ENCODE results near the gene DDAH2.

Gene DDAH2

GRCh38 chr6:31761343-31761742, 32.2 kb upstream of the DDAH2 start:
- DNase-seq (ENCODE audit: low spot score) = no peak

- DNase-seq (ENCODE audit: low spot score) = no peak
Measured at GRCh38 chr6:31760790-31761189, 31.7 kb upstream of the DDAH2 start.

- no peak for DNase-seq (ENCODE audit: low spot score)
Measured at GRCh38 chr6:31758281-31758680, 29.2 kb upstream of the DDAH2 start.

DNA sequence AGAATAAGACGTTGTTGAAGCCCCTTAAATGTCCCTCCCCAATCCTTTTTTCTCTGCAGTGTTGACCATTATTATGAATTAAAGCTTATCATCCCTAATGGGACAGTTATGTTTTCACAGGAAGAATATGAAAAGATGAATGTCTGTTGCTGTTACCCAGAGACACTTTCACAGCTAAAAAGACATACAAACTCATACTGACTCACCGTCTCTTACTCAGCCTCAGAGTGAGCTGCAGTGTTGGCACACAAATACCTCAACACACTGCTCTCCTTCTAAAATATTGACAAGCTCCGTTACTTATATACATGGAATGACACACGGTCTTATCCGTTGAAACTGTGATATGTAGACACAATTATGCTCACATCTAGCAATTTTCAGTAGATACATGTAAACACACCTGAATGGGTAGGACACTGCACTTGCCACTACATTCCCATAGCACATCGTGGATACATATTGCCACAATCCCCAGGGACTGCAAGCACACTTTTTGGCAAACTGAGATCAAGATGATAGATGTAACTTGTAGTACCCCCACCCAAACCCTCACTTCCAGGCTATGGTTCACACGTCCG, 23.7 kb upstream of the DDAH2 start:
- peak; percentile 62 for DNase-seq (ENCODE audit: low spot score)

DNA sequence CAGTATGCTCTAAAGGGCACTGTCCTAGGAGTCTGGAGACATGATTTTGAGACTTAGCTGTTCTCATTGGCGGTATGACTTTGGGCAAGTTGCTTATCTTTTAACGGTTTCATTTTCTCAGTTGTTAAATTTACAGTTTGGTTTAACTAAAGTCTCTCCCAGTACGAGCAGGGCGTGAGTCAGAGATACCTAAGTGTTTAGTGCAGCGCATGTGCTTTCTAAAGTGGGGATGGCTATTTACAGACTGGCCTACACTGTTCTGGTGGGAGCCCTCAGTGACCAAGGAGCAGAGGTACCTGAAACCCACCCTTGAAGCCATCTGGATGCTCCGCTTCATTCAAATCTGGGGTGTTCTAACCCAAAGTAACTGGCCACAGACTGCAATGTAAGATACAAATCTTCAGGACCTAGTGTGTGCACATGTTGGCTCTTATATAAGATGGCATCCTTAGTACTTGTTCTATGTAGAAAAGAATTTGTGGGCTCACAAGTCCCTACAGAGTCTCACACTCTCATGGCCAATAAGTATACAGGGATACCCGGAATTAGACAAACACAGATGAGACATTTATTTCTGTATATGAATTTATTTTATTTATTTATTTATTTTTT, 21.4 kb upstream of the DDAH2 start:
- no peak for DNase-seq (ENCODE audit: low spot score)

DNA sequence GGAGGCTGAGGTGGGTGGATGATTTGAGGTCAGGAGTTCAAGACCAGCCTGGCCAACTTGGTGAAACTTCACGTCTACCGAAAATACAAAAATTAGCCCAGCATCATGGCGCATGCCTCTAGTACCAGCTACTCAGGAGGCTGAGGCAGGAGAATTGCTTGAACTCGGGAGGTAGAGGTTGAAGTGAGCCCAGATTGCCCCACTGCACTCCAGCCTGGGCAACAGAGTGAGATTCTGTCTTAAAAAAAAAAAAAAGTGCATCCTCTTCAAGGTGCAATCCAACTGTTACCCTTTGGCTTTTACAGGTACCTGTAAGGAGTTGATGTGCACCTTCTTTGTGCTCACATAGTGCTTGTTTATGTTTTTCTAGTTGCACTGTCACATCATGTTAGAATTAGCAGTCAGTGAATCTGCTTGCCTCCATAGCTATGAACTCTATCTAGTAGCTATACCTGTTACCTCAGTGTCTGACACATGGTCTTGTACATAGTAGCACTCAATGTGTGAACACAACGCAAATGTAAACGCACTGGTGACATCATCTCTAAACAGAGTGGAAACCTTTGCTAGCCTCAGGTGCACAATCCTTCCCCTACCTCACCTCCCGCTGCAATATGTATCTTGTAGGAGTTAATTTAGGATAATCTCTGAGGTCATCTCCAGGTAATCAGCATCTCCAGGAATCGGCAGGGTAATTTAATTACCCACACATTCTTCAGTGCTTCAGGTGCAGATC, 20.4 kb upstream of the DDAH2 start:
- DNase-seq (ENCODE audit: low spot score) = no peak

DNA sequence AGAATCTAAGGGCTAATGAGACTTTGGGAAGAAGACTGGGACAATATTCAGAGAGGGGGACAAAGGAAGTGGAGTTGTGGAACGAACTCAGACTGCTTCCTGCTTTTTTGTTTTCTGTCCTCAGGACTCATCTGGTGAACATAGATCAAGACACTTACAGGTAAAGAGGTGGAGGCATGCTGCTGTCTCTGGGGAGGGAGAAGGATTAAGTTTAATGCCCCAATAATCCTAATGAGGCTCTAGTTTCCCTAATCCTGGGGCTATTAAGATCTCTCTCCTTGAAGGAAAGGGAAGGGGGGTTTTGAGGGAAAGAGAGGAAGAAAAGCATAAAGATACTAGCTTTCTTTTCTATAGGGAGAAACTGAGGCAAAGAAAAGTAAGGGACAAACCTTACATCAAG, 15.3 kb upstream of the DDAH2 start:
- no peak for DNase-seq (ENCODE audit: low spot score)

DNA sequence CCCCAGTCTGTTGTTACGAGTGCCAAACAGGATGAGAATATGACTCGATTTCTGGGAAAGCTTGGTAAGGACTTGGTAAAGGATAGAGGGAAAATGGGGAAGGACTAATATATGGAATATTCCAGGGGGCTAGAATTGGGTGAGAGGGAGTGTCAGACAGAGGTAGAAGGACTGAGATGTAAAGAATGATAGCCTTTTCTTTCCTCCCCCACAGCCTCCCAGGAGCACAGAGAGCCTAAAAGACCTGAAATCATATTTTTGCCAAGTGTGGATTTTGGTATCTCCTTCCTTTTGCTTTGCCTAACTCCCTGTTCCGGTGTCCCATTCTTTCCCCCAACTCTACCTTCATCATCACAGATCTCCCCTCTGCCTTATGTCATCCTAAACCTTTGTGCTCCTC, 13.8 kb upstream of the DDAH2 start:
- DNase-seq (ENCODE audit: low spot score) = no peak

DNA sequence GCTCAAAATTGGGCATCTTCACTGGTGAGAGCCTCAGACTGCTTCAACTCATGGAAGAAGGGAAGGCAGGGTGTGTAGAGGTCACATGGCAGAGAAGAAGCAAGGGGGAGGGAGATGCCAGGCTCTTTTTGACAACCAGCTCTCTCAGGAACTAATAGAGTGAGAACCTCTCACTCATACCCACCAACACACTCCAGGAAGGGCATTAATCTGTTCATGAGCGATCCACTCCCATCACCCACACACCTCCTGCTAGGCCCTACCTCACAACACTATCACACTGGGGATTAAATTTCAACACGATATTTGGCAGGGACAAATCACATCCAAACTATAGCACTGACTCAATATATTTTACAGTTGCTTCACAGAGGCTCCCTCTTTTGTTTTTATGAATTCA, 12.7 kb upstream of the DDAH2 start:
- DNase-seq (ENCODE audit: low spot score) = no peak

GRCh38 chr6:31740397-31741223, 11.5 kb upstream of the DDAH2 start:
- DNase-seq (ENCODE audit: low spot score) = no peak

- peak; percentile 98 for DNase-seq (ENCODE audit: low spot score)
Measured at GRCh38 chr6:31739639-31740396, 10.7 kb upstream of the DDAH2 start, which contains the start of gene MSH5. MSH5 (plus strand) TSS chr6:31740005; CDS start chr6:31740467, 462 bp downstream.

GRCh38 chr6:31737991-31738979, 9.2 kb upstream of the DDAH2 start:
- peak; percentile 83 for DNase-seq (ENCODE audit: low spot score)

- DNase-seq (ENCODE audit: low spot score) = no peak
Measured at GRCh38 chr6:31737315-31737990, 8.4 kb upstream of the DDAH2 start.

GRCh38 chr6:31736768-31737314, 7.7 kb upstream of the DDAH2 start:
- DNase-seq (ENCODE audit: low spot score) = no peak

- DNase-seq (ENCODE audit: low spot score) = peak; percentile 94
Measured at GRCh38 chr6:31736021-31736767, 7.1 kb upstream of the DDAH2 start, which contains the start of gene CLIC1. CLIC1 (minus strand) TSS chr6:31736530; CDS start chr6:31736300, 230 bp downstream.

DNA sequence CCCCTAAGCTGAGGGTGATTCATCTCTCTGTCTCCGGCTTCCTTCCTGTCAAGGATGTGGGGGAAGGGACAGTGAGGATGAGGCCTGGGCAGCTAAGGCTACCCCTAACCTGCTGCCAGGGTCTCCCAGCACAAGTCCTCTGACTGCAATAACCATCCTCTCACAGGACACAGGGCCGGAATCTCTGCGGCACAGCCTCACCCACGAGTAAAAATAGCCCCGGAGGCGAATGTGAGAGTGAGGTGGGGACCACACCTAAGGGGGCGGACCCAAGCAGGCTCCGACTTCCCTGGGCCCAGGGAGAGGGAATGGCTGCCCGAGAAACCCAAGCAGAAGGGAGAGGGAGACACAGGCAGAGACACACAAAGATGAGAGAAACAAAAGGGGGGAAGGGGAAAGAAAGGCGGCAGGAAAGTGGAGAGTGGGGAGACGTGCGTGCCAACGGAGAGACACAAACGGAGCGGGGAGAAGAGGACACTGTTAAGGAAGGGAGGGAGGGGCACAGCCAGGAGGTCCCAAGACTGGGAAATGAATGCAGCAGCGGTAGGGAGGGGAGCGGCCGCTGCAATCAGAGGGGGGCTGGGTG, 5.8 kb upstream of the DDAH2 start:
- peak; percentile 80 for DNase-seq (ENCODE audit: low spot score)

- DNase-seq (ENCODE audit: low spot score) = no peak
Measured at GRCh38 chr6:31734247-31734820, 5.2 kb upstream of the DDAH2 start.

- no peak for DNase-seq (ENCODE audit: low spot score)
Measured at GRCh38 chr6:31733734-31734133, 4.6 kb upstream of the DDAH2 start.
